GM21515 (cell line): ENCODE measurements around the gene RALGAPA1.
A peak's percentile ranks its signal among the peaks of the same experiment; 100 is the strongest.

Source experiments
- ATAC-seq: cut with Tn5 transposase; IDR thresholded peaks from one replicate; pipeline ENCODE4 v1.9.1; 2021; ENCODE audit not compliant: unreplicated experiment

Gene RALGAPA1

GRCh38 chr14:35551081-35551480, 258.0 kb downstream of the RALGAPA1 start:
- no peak for ATAC-seq

- ATAC-seq, result no peak
These were observed 259.5 kb downstream of the RALGAPA1 start for GRCh38 chr14:35549551-35549950.

GRCh38 chr14:35543006-35543405, 266.1 kb downstream of the RALGAPA1 start:
- ATAC-seq, result no peak

- ATAC-seq, result no peak
These were observed 269.1 kb downstream of the RALGAPA1 start for GRCh38 chr14:35539969-35540368.

GRCh38 chr14:35535483-35536112, 273.5 kb downstream of the RALGAPA1 start:
- ATAC-seq, result no peak

GRCh38 chr14:35534873-35535482, 274.1 kb downstream of the RALGAPA1 start:
- ATAC-seq, result peak; percentile 52

GRCh38 chr14:35534208-35534872, 274.8 kb downstream of the RALGAPA1 start:
- ATAC-seq, result peak; percentile 8

- ATAC-seq, result peak; percentile 74
These were observed 275.5 kb downstream of the RALGAPA1 start, which contains the start of gene INSM2 for GRCh38 chr14:35533357-35534207. INSM2 (plus strand) TSS chr14:35534164; CDS start chr14:35534253, 89 bp downstream.

GRCh38 chr14:35532783-35533356, 276.2 kb downstream of the RALGAPA1 start:
- no peak for ATAC-seq

GRCh38 chr14:35531960-35532747, 276.9 kb downstream of the RALGAPA1 start:
- ATAC-seq, result no peak

- ATAC-seq, result no peak
These were observed 282.1 kb downstream of the RALGAPA1 start for GRCh38 chr14:35526962-35527361.

GRCh38 chr14:35525695-35526094, 283.4 kb downstream of the RALGAPA1 start:
- ATAC-seq, result no peak

GRCh38 chr14:35519986-35520385, 289.1 kb downstream of the RALGAPA1 start:
- ATAC-seq, result no peak

GRCh38 chr14:35515916-35516315, 293.2 kb downstream of the RALGAPA1 start:
- no peak for ATAC-seq

- ATAC-seq, result no peak
These were observed 296.3 kb downstream of the RALGAPA1 start for GRCh38 chr14:35512765-35513164.

- ATAC-seq, result no peak
These were observed 299.2 kb downstream of the RALGAPA1 start for GRCh38 chr14:35509846-35510245.

GRCh38 chr14:35506927-35507326, 302.2 kb downstream of the RALGAPA1 start:
- ATAC-seq, result no peak

- no peak for ATAC-seq
These were observed 302.6 kb downstream of the RALGAPA1 start for GRCh38 chr14:35506461-35506860.

- ATAC-seq, result no peak
These were observed 304.8 kb downstream of the RALGAPA1 start for GRCh38 chr14:35504260-35504659.

- ATAC-seq, result no peak
These were observed 305.4 kb downstream of the RALGAPA1 start for GRCh38 chr14:35503646-35504045.
